Epithelial cell of prostate (primary cell): ENCODE results near the gene PTPN11.

Experiments
- DNase-seq: peaks from one replicate; pipeline ENCODE4 v3.0.0-alpha.2; 2011; ENCODE audit warnings: low read depth, low spot score
- H3K27ac ChIP-seq: fragments of 450-650 bp; 2 replicates; pipeline ENCODE4 v1.5.1; 2017; ENCODE audit warnings: mild to moderate bottlenecking

The PTPN11 gene

DNA sequence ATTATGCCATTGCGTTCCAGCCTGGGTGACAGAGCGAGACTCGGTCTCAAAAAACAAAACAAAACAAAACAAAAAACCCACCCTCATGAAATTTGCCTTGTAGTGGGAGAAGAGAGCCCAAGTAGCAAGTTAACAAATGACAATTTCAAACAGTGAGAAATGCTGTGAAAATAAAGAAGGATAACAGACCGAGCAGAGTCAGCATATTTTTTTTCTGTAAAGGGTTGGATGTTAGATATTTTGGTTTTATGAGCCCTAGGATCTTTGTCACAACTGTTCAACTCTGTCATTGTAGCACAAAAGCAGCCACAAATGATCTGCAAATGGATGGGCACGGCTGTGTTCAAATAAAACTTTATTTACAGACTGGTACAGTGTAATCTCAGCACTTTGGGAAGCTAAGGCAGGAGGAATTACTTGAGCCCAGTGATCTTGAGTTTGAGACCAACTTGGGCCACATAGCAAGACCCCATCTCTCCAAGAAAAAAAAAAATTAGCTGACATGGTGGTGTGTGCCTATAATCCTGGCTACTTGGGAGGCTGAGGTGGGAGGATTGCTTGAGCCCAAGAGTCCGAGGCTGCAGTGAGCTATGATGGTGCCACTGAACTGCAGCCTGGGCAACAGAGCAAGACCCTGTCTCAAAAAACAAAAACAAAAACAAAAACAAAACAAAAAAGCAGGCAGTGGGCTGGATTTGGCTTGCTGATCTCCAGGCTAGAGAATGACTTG, 117.1 kb downstream of the PTPN11 start:
- H3K27ac ChIP-seq = no peak overlapping the region
- DNase-seq = no peak

DNA sequence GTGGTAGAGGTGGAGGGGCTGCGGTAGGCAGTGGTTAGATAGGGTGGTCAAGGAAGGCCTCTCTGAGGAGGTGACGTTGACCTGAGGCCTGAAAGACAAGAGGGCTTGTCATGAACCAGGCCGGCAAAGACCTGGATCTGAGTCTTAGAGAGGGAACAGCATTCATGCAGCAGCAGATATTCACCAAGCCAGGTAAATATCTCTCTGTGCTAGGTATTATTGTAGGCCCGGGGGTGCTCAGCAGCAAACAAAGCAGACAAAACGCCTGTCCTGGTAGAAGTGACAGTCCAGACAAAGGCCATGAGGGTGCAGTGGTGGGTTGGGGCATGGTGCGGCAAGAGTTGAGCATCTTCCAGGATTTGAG, 117.6 kb downstream of the PTPN11 start:
- no peak for DNase-seq

DNA sequence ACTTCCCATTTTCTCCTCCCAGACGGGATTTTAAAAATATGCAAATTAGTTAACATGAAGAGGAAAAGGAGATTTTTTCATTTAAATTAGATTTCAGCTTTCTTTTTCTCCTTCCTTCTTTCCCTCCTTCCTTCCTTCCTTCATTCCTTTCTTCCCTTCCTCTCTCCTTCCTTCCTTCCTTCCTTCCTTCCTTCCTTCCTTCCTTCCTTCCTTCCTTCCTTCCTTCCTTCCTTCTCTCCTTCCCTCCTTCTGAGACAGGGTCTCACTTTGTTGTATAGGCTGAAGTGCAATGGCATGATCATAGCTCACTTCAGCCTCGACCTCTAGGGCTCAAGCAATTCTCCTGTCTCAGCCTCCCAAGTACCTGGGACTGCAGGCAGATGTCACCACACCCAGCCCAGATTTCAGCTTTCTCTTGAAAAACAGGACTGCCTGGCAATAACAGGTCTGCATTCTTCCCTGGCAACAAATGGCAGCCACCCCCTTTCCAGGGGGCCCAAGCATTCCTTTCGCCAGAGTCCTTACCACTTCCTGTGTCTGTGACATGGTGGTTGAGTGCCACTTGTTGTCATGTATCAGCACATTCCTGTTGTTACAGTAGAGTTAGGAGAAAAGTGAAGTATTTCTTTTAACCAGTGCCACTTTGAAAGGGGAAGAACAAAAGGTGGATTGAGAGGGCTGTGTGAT, 119.1 kb downstream of the PTPN11 start:
- no peak for DNase-seq

More for the DNA sequence above, 117.6 kb downstream of the PTPN11 start:
- no peak overlapping the region for H3K27ac ChIP-seq

DNA sequence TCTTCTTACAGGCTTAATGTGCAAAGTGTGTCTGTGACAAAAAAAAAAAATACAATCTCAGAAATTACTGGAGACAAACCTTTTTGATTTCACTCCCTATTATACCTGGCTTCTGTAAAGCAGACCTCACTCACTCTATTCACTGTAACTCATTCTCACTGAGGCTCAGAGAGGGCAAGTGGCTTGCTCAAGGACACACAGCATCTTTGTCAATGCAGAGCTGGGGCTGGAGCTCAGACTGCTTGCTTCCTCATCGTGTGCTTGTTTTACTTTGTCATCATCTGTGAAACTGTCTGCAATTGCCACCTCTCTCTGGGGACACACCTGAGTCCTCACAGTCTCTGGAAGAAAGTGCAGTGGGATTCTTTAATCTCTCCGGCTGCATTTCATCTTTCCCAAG, 120.0 kb downstream of the PTPN11 start:
- no peak overlapping the region for H3K27ac ChIP-seq
- DNase-seq = no peak

More for the DNA sequence above, 119.1 kb downstream of the PTPN11 start:
- H3K27ac ChIP-seq = no peak overlapping the region

GRCh38 chr12:112539221-112539620, 120.5 kb downstream of the PTPN11 start:
- no peak for DNase-seq
- no peak overlapping the region for H3K27ac ChIP-seq

DNA sequence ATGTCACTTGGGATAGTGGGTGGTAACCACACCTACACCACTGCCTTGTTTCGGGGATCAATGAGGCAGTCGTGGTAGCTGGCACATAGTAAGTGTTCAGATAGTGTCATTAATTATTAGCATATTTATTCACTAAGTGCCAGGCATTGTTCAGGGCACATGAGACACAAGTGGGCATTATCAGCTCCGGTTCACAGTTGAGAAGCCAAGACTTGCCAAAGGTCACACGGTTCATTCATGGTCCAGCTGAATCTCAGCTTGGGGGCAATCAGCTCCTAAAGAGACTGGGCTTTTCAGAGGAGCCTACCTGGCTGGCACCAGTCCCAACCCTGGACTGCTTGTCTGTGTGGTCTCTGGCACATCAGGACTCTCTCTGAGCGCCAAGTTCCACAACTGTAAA, 121.3 kb downstream of the PTPN11 start:
- no peak for DNase-seq
- no peak overlapping the region for H3K27ac ChIP-seq

GRCh38 chr12:112543751-112544150, 125.0 kb downstream of the PTPN11 start:
- no peak overlapping the region for H3K27ac ChIP-seq
- DNase-seq = no peak

DNA sequence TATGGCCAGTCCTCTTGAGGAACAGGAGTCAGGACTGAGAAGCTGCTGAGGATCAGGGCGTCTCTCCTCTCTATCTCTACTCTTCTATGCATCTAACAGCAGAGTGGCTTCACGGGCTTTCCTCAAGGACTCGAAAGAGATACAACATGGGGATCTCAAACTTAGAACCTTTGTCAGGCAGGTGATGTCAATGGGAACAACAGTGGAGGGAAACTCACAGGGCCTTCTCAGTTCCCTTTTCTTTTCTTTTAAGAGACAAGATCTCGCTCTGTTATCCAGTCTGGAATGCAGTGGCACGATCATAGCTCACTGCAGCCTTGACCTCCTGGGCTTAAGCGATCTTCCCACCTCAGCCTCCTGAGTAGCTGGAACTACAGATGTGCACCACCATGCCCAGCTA, 127.6 kb downstream of the PTPN11 start:
- DNase-seq = no peak
- H3K27ac ChIP-seq = no peak overlapping the region

DNA sequence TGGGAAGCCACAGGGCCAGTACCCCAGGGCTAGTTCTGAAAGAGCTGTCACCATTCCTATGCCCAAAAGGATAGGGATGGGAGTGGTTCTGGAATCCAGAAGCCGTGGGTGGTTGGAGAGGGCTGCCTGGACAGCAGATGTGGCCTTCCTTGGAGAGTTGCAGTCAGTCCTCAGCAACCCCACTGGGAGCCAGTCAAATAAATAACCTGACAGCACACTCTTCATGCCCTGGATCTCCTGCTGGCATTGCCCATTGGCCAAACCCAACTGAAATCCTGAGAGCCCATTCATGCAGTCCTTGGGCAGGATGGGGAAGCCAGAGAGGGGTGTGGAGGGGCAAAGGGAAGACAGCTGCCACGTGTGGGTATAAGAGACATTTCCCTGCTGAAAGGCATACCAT, 128.2 kb downstream of the PTPN11 start:
- no peak for DNase-seq
- H3K27ac ChIP-seq = no peak overlapping the region

DNA sequence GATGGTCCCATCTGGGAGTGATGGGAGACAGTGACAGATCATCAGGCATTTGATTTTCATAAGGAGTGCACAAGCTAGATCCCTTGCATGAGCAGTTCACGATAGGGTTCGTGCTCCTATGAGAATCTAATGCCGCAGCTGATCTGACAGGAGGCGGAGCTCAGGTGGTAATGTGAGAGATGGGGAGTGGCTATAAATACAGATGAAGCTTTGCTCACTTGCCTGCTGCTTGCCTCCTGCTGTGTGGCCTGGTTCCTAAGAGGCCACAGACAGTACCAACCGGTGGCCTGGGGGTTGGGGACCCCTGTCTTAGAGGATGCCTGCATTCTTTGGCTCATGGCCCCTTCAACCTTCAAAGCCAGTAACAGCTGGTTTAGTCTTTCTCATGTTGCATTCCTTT, 130.3 kb downstream of the PTPN11 start:
- DNase-seq = no peak
- no peak overlapping the region for H3K27ac ChIP-seq

GRCh38 chr12:112551681-112552080, 132.9 kb downstream of the PTPN11 start:
- no peak for DNase-seq
- no peak overlapping the region for H3K27ac ChIP-seq

GRCh38 chr12:112555621-112556233, 137.0 kb downstream of the PTPN11 start:
- no peak for DNase-seq
- H3K27ac ChIP-seq = no peak overlapping the region

DNA sequence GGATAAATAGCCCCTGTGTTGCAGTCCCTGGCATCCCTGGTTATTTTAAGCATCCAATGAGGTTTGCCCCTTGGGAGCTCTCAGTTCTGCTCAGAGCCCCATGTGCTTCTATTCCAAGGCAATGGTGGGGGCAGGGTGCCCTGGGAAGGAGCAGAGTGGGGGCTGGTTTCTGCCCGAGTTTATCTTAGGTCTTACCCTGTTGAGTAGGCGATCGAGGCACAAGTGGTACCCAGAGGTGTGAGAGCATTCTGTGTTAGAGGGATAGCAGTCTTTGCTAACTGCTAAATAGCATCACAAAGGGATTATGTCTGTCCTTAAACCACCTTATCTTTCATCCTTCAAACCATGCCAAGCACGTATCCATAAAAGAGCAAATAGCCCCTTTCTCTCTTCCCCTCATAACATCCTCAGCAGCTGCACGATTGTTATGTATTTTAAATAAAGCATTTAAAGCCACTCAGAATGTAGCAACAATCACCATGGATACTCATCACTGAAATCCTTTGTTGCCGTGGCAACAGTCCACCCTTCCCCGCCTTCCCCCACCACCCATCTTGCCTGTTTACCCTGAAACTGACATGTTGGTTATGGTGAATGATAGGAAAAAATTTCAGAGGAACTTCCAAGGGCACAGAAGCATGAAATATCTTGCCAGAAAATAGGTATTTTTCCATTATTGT, 139.3 kb downstream of the PTPN11 start:
- H3K27ac ChIP-seq = no peak overlapping the region
- no peak for DNase-seq
